Aorta (tissue), 5 donors: Measurements from ENCODE around the gene SASH1. TPM values are rescaled to one million over a fixed set of nuclear protein-coding genes. Genes with fewer than 3 reads are reported as not detected.
"Not testable (repeated sequence)": the region's sequence is repeated elsewhere in the genome, so short reads cannot be mapped to it uniquely, and the experiment has no call there.

Experiments used
- ATAC-seq: fragments of 200-7000 bp; cut with Tn5 transposase; one replicate; pipeline ENCODE4 v1.9.1; 2022; ENCODE audit warnings: moderate library complexity; ENCODE audit not compliant: low FRiP score
- DNase-seq, 2 donors: peaks; one replicate each; pipeline ENCODE4 v3.0.0-alpha.2; 2020
- H3K27ac ChIP-seq, 2 donors: one replicate each; pipeline ENCODE4 v1.5.1; 2013; ENCODE audit warnings: low read length in 2 of 2, mild to moderate bottlenecking in 2 of 2, moderate library complexity in 2 of 2, control low read depth in 1 of 2, inconsistent platforms in 1 of 2, low read depth in 1 of 2
- H3K27me3 ChIP-seq, 2 donors: one replicate each; pipeline ENCODE4 v1.6.1; 2013; ENCODE audit warnings: control low read depth in 1 of 2, low read length in 1 of 2, mild to moderate bottlenecking in 1 of 2, moderate library complexity in 1 of 2; ENCODE audit not compliant: insufficient read depth in 2 of 2, control insufficient read depth in 1 of 2
- H3K36me3 ChIP-seq, 2 donors: one replicate each; pipeline ENCODE4 v1.6.1; 2013; ENCODE audit warnings: control low read depth in 1 of 2, low read length in 1 of 2, mild to moderate bottlenecking in 1 of 2; ENCODE audit not compliant: insufficient read depth in 2 of 2, control insufficient read depth in 1 of 2
- H3K4me1 ChIP-seq, 2 donors: one replicate each; pipeline ENCODE4 v1.6.1; 2013; ENCODE audit warnings: low read length in 2 of 2, control low read depth in 1 of 2, mild to moderate bottlenecking in 1 of 2, moderate library complexity in 1 of 2; ENCODE audit not compliant: insufficient read depth in 2 of 2, control insufficient read depth in 1 of 2
- H3K4me3 ChIP-seq, 2 donors: one replicate each; pipeline ENCODE4 v1.5.1; 2013; ENCODE audit warnings: low read length in 2 of 2, control low read depth in 1 of 2, mild to moderate bottlenecking in 1 of 2
- H3K9me3 ChIP-seq: one replicate; pipeline ENCODE4 v1.6.1; 2013; ENCODE audit warnings: mild to moderate bottlenecking, low read length; ENCODE audit not compliant: control insufficient read depth
- WGBS, 2 donors: extraction: QIAGEN DNeasy Blood & Tissue Kit; methylation state at CpG; one replicate each; pipeline ENCODE4 v1.1.7; 2013; 5-methylcytosine and 5-hydroxymethylcytosine counted together
- intact Hi-C, 2 donors: fragments of 100-400 bp; cut with DNase I; formaldehyde crosslinking; loops; one replicate each; pipeline versions ENCODE4 v1.14.2 to v1.15.0; 2022
- polyA plus RNA-seq, 2 donors: library from polyadenylated mRNA; stranded (reverse); fragments of 200-250 nt; gene quantifications; one replicate each; pipeline ENCODE4 v1.2.3, GENCODE V29; 2013
- total RNA-seq, 2 donors: library from RNA; stranded (reverse); fragmentation: NEBNext Ultra II Directional; extraction: Animal tissue kit (Norgen Biotek cat#: 25700); gene quantifications; one replicate each; pipeline ENCODE4 v1.2.1, GENCODE V29; 2021
- donor health status: healthy with polysubstance abuse.
- donor health status: Bipolar disorder and iron deficiency.
- donor health status: DM: no; HTN: no; CAD: no.
- donor health status: DM: no; HTN: no; CAD: no.
- donor health status: DM: yes; HTN: yes; CAD: no.

The SASH1 gene
- total and polyA plus RNA-seq, 4 donors = 10.3 to 120 (median 67.8) TPM

GRCh38 chr6:148383658-148384368 is 41.2 kb downstream of the SASH1 start:
- 73 to 74% methylated on average over 10 of the region's 10 CpGs for WGBS, 2 donors
- DNase-seq = no peak
- intact Hi-C loops = no loop called here
- peaks cover 4 to 7% of the 10 kb centered on the region in 2 donors for H3K4me1 ChIP-seq
- no peaks in the 10 kb centered on the region for H3K9me3 ChIP-seq
- H3K27ac ChIP-seq = no peak overlapping the region
- H3K27me3 ChIP-seq = no peaks in the 10 kb centered on the region
- H3K4me3 ChIP-seq = no peak overlapping the region
- ATAC-seq = no peak
- H3K36me3 ChIP-seq = no peaks in the 10 kb centered on the region

GRCh38 chr6:148385379-148385778 is 42.7 kb downstream of the SASH1 start:
- Histone ChIP-seq H3K4me1 (peaks cover 0 to 5% of the 10 kb centered on the region in 2 donors), H3K27me3 (no peaks in the 10 kb centered on the region), H3K36me3 (no peaks in the 10 kb centered on the region), H3K9me3 (no peaks in the 10 kb centered on the region), H3K4me3 (no peak overlapping the region), H3K27ac (no peak overlapping the region)
- DNase-seq (no peak), ATAC-seq (no peak)
- WGBS, 2 donors = 67 to 71% methylated on average over 2 of the region's 2 CpGs
- intact Hi-C loops = no loop called here

- Histone ChIP-seq H3K9me3 (no peaks in the 10 kb centered on the region), H3K4me1 (peaks cover 0 to 5% of the 10 kb centered on the region in 2 donors), H3K27ac (no peak overlapping the region), H3K4me3 (no peak overlapping the region), H3K27me3 (no peaks in the 10 kb centered on the region), H3K36me3 (no peaks in the 10 kb centered on the region)
- DNase-seq (no peak), ATAC-seq (peak; percentile 24)
- 13 to 18% methylated on average over 5 of the region's 5 CpGs for WGBS, 2 donors
- intact Hi-C loops = no loop called here
These were observed 45.9 kb downstream of the SASH1 start for GRCh38 chr6:148388521-148388920.

- no peak for DNase-seq
- intact Hi-C loops = no loop called here
- Histone ChIP-seq H3K27me3 (no peaks in the 10 kb centered on the region), H3K36me3 (no peaks in the 10 kb centered on the region), H3K4me1 (peaks cover 0 to 5% of the 10 kb centered on the region in 2 donors), H3K4me3 (no peak overlapping the region), H3K27ac (no peak overlapping the region), H3K9me3 (no peaks in the 10 kb centered on the region)
- 72 to 75% methylated on average over 9 of the region's 9 CpGs for WGBS, 2 donors
- no peak for ATAC-seq
These were observed 46.4 kb downstream of the SASH1 start for GRCh38 chr6:148389086-148389485.

- DNase-seq (no peak), ATAC-seq (no peak)
- intact Hi-C loops = no loop called here
- WGBS, 2 donors = 95 to 96% methylated on average over 12 of the region's 12 CpGs
- Histone ChIP-seq H3K4me1 (peaks cover 5% of the 10 kb centered on the region in 2 donors), H3K36me3 (no peaks in the 10 kb centered on the region), H3K27me3 (no peaks in the 10 kb centered on the region), H3K4me3 (no peak overlapping the region), H3K9me3 (no peaks in the 10 kb centered on the region), H3K27ac (no peak overlapping the region)
These were observed 47.3 kb downstream of the SASH1 start for GRCh38 chr6:148389917-148390316.

- H3K27ac ChIP-seq, H3K4me1 ChIP-seq, H3K4me3 ChIP-seq, intact Hi-C loops, H3K36me3 ChIP-seq, H3K9me3 ChIP-seq, ATAC-seq, DNase-seq, H3K27me3 ChIP-seq: not testable (repeated sequence)
- 95 to 98% methylated on average over 8 of the region's 8 CpGs for WGBS, 2 donors
These were observed 49.5 kb downstream of the SASH1 start for GRCh38 chr6:148392127-148392526.

- H3K9me3 ChIP-seq = no peaks in the 10 kb centered on the region
- H3K27ac ChIP-seq = no peak overlapping the region
- H3K4me3 ChIP-seq = no peak overlapping the region
- H3K4me1 ChIP-seq = peaks cover 5 to 9% of the 10 kb centered on the region in 2 donors
- H3K27me3 ChIP-seq = no peaks in the 10 kb centered on the region
- no peaks in the 10 kb centered on the region for H3K36me3 ChIP-seq
- ATAC-seq = no peak
- intact Hi-C loops = no loop called here
- WGBS, 2 donors = 49 to 62% methylated on average over 3 of the region's 3 CpGs
- no peak for DNase-seq
These were observed 50.0 kb downstream of the SASH1 start for GRCh38 chr6:148392671-148393070.

GRCh38 chr6:148395583-148396101 is 53.0 kb downstream of the SASH1 start:
- H3K36me3 ChIP-seq = peaks cover 0 to 2% of the 10 kb centered on the region in 2 donors
- H3K4me3 ChIP-seq = no peak overlapping the region
- DNase-seq (no peak), ATAC-seq (no peak)
- peak overlapping the region in 1 of 2 donors; percentile 36 for H3K27ac ChIP-seq
- 0 to 13% methylated on average over 1 of the region's 1 CpG for WGBS, 2 donors
- H3K27me3 ChIP-seq = no peaks in the 10 kb centered on the region
- intact Hi-C loops = no loop called here
- H3K4me1 ChIP-seq = peaks cover 5 to 6% of the 10 kb centered on the region in 2 donors
- H3K9me3 ChIP-seq = no peaks in the 10 kb centered on the region

- intact Hi-C loops = no loop called here
- Histone ChIP-seq H3K36me3 (peaks cover 0 to 2% of the 10 kb centered on the region in 2 donors), H3K4me1 (peaks cover 5 to 6% of the 10 kb centered on the region in 2 donors), H3K9me3 (no peaks in the 10 kb centered on the region), H3K4me3 (no peak overlapping the region), H3K27me3 (no peaks in the 10 kb centered on the region), H3K27ac (no peak overlapping the region)
- 79 to 84% methylated on average over 2 of the region's 2 CpGs for WGBS, 2 donors
- ATAC-seq (no peak), DNase-seq (no peak)
These were observed 53.8 kb downstream of the SASH1 start for GRCh38 chr6:148396411-148396810.
